Suprapubic skin (tissue), 4 donors: Measurements from ENCODE around the gene UPP1.

Experiments used
- POLR2A ChIP-seq, 2 donors: fragments of 450-650 bp; IDR thresholded peaks; one replicate each; pipeline ENCODE4 v1.6.1; 2017; ENCODE audit warnings: antibody characterized with exemption in 2 of 2, mild to moderate bottlenecking in 2 of 2, moderate library complexity in 2 of 2
- POLR2AphosphoS5 ChIP-seq, 3 donors: sonication (generic); formaldehyde crosslinking; IDR thresholded peaks; one replicate each; pipeline ENCODE4 v1.6.1; 2017; ENCODE audit warnings: antibody characterized with exemption in 3 of 3
- TF ChIP-seq, protein P1 (sequence below), 2 donors: fragments of 200-600 bp in 1 of 2; fragments of 450-650 bp in 1 of 2; sonication (generic) in 1 of 2; IDR thresholded peaks; one replicate each; pipeline ENCODE4 v1.5.1; 2016 to 2019; ENCODE audit warnings: antibody characterized with exemption in 2 of 2, mild to moderate bottlenecking in 1 of 2, moderate library complexity in 1 of 2

DNA sequence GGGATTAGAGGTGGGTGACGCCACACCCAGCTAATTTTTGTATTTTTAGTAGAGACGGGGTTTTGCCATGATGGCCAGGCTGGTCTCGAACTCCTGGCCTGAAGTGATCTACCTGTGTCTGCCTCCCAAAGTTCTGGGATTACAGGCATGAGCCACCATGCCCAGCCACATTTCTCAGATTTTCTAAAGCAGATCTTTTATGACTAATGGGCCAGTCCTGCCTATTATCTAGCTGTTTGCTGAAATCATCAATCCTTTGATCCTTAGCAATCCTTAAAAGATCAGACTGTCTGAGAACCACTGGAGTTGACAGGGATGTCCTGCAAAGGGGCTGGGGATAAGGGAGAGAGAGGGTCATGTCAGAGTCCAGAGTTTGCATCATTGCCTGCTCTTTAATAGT, 61.0 kb downstream of the UPP1 start:
- TF ChIP-seq, protein P1, sequence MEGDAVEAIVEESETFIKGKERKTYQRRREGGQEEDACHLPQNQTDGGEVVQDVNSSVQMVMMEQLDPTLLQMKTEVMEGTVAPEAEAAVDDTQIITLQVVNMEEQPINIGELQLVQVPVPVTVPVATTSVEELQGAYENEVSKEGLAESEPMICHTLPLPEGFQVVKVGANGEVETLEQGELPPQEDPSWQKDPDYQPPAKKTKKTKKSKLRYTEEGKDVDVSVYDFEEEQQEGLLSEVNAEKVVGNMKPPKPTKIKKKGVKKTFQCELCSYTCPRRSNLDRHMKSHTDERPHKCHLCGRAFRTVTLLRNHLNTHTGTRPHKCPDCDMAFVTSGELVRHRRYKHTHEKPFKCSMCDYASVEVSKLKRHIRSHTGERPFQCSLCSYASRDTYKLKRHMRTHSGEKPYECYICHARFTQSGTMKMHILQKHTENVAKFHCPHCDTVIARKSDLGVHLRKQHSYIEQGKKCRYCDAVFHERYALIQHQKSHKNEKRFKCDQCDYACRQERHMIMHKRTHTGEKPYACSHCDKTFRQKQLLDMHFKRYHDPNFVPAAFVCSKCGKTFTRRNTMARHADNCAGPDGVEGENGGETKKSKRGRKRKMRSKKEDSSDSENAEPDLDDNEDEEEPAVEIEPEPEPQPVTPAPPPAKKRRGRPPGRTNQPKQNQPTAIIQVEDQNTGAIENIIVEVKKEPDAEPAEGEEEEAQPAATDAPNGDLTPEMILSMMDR (IDR thresholded peaks at IDR 0.05), result no peak
- TF ChIP-seq POLR2AphosphoS5 (IDR thresholded peaks at IDR 0.05), result no peak
- no peak for TF ChIP-seq POLR2A (IDR thresholded peaks at IDR 0.05)
